Caco-2 (cell line): ENCODE results near the gene RBL2. TPM values are rescaled to one million over a fixed set of nuclear protein-coding genes. Genes with fewer than 3 reads are reported as not detected.
A peak's percentile ranks its signal among the peaks of the same experiment; 100 is the strongest.

Experiments
- BruUV-seq: library from RNA; stranded (reverse); fragments of 400-500 nt; replicated peaks from 2 replicates; lab custom pipeline; 2021; lab: Mats Ljungman, UMichigan
- CTCF ChIA-PET: fragments of 300-600 bp; sonication (Branson Sonifier 250); formaldehyde crosslinking; loops from one replicate; lab custom pipeline; 2022; ENCODE audit warnings: antibody characterized with exemption; lab: Charles Lee
- POLR2A ChIA-PET: fragments of 300-600 bp; sonication (Branson Sonifier 250); formaldehyde crosslinking; loops from one replicate; lab custom pipeline; 2022; ENCODE audit warnings: antibody characterized with exemption; lab: Charles Lee
- DNase-seq, 2 experiments: peaks; one replicate each; pipeline versions ENCODE4 v3.0.0 to v3.0.0-alpha.2; 2020 to 2022
- H3K27me3 ChIP-seq: replicated peaks from 2 replicates; pipeline ENCODE4 v1.6.0; 2011; ENCODE audit warnings: low read length; ENCODE audit not compliant: control insufficient read depth, insufficient read depth
- H3K36me3 ChIP-seq: 2 replicates; pipeline ENCODE4 v1.5.1; 2011; ENCODE audit warnings: low read length; ENCODE audit not compliant: control insufficient read depth, insufficient read depth
- H3K4me1 ChIP-seq: fragments of 250-450 bp; sonication (Bioruptor Pico); 2 replicates; pipeline ENCODE4 v1.5.1; 2020; ENCODE audit warnings: mild to moderate bottlenecking
- H3K4me3 ChIP-seq: 2 replicates; pipeline ENCODE4 v1.5.1; 2011; ENCODE audit warnings: low read depth, mild to moderate bottlenecking, control low read depth, low read length
- H3K9me3 ChIP-seq: fragments of 250-450 bp; sonication (Bioruptor Pico); 2 replicates; pipeline ENCODE4 v1.5.1; 2020; ENCODE audit warnings: mild to moderate bottlenecking, moderate library complexity
- H3K27ac Mint-ChIP-seq: one replicate; pipeline ENCODE4 v1.8.0; 2022; ENCODE audit warnings: mixed read lengths; ENCODE audit not compliant: unreplicated experiment
- H3K27me3 Mint-ChIP-seq: one replicate; pipeline ENCODE4 v1.8.0; 2022; ENCODE audit warnings: mixed read lengths; ENCODE audit not compliant: insufficient read depth, unreplicated experiment
- H3K36me3 Mint-ChIP-seq: one replicate; pipeline ENCODE4 v1.8.0; 2022; ENCODE audit warnings: mild to moderate bottlenecking, mixed read lengths; ENCODE audit not compliant: insufficient read depth, unreplicated experiment
- H3K4me1 Mint-ChIP-seq: one replicate; pipeline ENCODE4 v1.8.0; 2022; ENCODE audit warnings: low read depth, mixed read lengths; ENCODE audit not compliant: unreplicated experiment
- H3K4me3 Mint-ChIP-seq: one replicate; pipeline ENCODE4 v1.8.0; 2022; ENCODE audit warnings: mild to moderate bottlenecking, moderate library complexity, mixed read lengths; ENCODE audit not compliant: unreplicated experiment
- H3K9me3 Mint-ChIP-seq: one replicate; pipeline ENCODE4 v1.8.0; 2022; ENCODE audit warnings: mixed read lengths; ENCODE audit not compliant: unreplicated experiment
- intact Hi-C: fragments of 100-400 bp; cut with micrococcal nuclease; formaldehyde crosslinking; loops from one replicate; pipeline ENCODE4 v1.10.0; 2022; ENCODE audit not compliant: unreplicated experiment
- total RNA-seq: library from RNA; stranded (reverse); gene quantifications from 2 replicates; pipeline ENCODE4 v1.2.3, GENCODE V29; 2022
- TF ChIP-seq, protein P1 (sequence below), 2 experiments: fragments of 200-600 bp in 1 of 2; IDR thresholded peaks; 1 replicate in 1 of 2; 2 replicates in 1 of 2; pipeline versions ENCODE4 v1.5.1 to v1.8.0; 2011 to 2022; ENCODE audit warnings: antibody characterized with exemption in 1 of 2, control low read depth in 1 of 2, inconsistent platforms in 1 of 2, low read depth in 1 of 2, low read length in 1 of 2, mild to moderate bottlenecking in 1 of 2, moderate library complexity in 1 of 2; ENCODE audit not compliant: insufficient read depth in 1 of 2, severe bottlenecking in 1 of 2, unreplicated experiment in 1 of 2

RBL2 gene
- total RNA-seq, 1 experiment from 2014 or later = 55.3 TPM

DNA sequence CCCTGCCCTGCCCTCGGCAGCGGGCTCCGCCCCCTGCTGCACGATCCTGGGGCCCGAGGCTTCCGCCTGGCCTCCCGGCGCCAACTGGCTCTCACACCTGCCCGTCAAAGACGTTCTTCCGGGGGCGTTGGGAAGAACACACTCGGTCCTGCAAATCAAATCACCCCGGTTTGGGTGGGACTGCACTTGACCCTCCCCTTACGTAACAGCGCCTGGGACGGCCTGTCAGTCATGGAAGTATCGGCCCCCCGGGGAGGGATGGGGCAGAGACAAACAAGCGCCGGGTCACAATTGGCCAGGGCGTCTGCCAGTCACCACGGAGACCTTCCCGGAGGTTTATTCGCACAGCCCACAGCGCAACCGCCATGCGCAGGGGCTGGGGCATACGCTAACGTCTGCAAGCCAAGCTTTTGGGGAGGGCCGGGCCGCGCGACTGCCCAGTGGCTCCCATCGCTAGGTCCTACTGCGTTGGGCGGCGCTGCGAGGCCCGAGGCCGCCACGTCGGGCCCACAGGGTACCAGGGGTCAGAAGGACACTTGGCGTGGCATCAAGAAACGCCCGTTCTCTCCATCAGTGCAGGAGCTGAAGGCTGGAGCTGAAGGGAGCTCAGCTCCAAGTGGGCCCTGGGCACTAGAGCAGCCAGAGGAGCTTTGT, 69.1 kb downstream of the RBL2 start:
- Mint-ChIP-seq H3K27me3 (no peaks in the 10 kb centered on the region), H3K36me3 (peaks cover 49% of the 10 kb centered on the region), H3K4me3 (peak overlapping the region; percentile 93), H3K4me1 (peaks cover 27% of the 10 kb centered on the region), H3K9me3 (no peaks in the 10 kb centered on the region), H3K27ac (peak overlapping the region; percentile 93)
- H3K4me3 ChIP-seq = peak overlapping the region; percentile 89
- CTCF ChIA-PET = interaction anchor here (0.6 to 2.2 kb wide), 4 partner anchors 8 to 205 kb away, joined by 3 to 10 read pairs (median 4); no protein-coding TSS in a partner anchor
- TF ChIP-seq, protein P1, sequence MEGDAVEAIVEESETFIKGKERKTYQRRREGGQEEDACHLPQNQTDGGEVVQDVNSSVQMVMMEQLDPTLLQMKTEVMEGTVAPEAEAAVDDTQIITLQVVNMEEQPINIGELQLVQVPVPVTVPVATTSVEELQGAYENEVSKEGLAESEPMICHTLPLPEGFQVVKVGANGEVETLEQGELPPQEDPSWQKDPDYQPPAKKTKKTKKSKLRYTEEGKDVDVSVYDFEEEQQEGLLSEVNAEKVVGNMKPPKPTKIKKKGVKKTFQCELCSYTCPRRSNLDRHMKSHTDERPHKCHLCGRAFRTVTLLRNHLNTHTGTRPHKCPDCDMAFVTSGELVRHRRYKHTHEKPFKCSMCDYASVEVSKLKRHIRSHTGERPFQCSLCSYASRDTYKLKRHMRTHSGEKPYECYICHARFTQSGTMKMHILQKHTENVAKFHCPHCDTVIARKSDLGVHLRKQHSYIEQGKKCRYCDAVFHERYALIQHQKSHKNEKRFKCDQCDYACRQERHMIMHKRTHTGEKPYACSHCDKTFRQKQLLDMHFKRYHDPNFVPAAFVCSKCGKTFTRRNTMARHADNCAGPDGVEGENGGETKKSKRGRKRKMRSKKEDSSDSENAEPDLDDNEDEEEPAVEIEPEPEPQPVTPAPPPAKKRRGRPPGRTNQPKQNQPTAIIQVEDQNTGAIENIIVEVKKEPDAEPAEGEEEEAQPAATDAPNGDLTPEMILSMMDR (IDR thresholded peaks at IDR 0.05; ENCODE audit: insufficient read depth in 1 of 2, low read depth in 1 of 2, low read length in 1 of 2, severe bottlenecking in 1 of 2, unreplicated experiment in 1 of 2) = no peak
- no peaks in the 10 kb centered on the region for H3K27me3 ChIP-seq
- H3K36me3 ChIP-seq = no peaks in the 10 kb centered on the region
- BruUV-seq = no TSS peak
- POLR2A ChIA-PET = interaction anchor here (1.0 to 1.3 kb wide), 3 partner anchors 10 to 68 kb away, joined by 3 to 7 read pairs (median 4); no protein-coding TSS in a partner anchor
- peaks cover 24% of the 10 kb centered on the region for H3K4me1 ChIP-seq
- DNase-seq = peak; percentile 100
- intact Hi-C loops = loop anchor here (1.0 to 2.0 kb wide), 2 partner anchors 8 to 69 kb away; partner anchors contain the start of gene RBL2
- H3K9me3 ChIP-seq = no peaks in the 10 kb centered on the region

DNA sequence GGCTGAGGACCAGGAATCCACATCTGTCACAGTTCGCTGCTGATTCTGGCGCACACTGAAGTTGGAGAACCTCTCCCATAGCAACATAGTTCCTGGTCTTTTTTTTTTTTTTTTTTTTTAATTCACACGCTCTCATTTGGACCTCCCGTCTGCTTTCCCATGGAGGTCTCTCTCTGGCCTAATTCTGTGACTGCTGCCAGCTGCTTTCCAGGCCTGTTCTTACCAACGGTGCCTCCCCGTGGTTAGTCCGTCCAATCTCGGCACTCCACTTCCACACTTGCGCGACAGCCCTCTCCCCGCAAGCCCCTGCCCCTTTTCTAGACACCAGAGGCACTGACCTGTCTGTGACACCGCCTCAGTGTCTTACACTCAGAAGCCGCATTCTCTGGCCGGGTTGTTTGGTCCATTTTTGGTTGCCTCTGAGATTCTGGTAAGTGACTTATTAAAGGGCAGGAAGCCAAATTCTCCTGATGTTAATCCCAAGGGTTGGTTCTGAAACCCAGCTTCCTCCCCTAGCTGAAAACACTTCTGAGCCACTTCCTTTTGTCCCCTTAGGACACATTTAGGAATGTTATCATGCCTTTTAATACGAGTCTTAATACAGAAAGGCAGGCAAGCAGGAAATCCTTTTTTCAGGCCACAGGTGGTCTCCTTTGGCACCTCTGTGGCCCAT, 69.9 kb downstream of the RBL2 start:
- CTCF ChIA-PET = interaction anchor here (0.6 to 2.2 kb wide), 3 partner anchors 46 to 206 kb away, joined by 4 to 10 read pairs (median 4); no protein-coding TSS in a partner anchor
- Mint-ChIP-seq H3K9me3 (no peaks in the 10 kb centered on the region), H3K27ac (peak overlapping the region; percentile 93), H3K4me1 (peaks cover 27% of the 10 kb centered on the region), H3K4me3 (peak overlapping the region; percentile 93), H3K36me3 (peaks cover 42% of the 10 kb centered on the region), H3K27me3 (no peaks in the 10 kb centered on the region)
- Histone ChIP-seq H3K27me3 (no peaks in the 10 kb centered on the region), H3K9me3 (no peaks in the 10 kb centered on the region), H3K36me3 (no peaks in the 10 kb centered on the region), H3K4me3 (peak overlapping the region; percentile 48), H3K4me1 (peaks cover 24% of the 10 kb centered on the region)
- intact Hi-C loops = loop anchor here (1.0 to 2.0 kb wide), 2 partner anchors 7 to 69 kb away; partner anchors contain the start of gene RBL2
- DNase-seq = peak in 1 of 2 experiments; percentile 43
- TSS peak; percentile 92 for BruUV-seq
- POLR2A ChIA-PET = interaction anchor here (1.0 to 1.3 kb wide), 2 partner anchors 15 to 69 kb away, joined by 4 to 7 read pairs; no protein-coding TSS in a partner anchor
- TF ChIP-seq, protein P1 (IDR thresholded peaks at IDR 0.05; ENCODE audit: insufficient read depth in 1 of 2, low read depth in 1 of 2, low read length in 1 of 2, severe bottlenecking in 1 of 2, unreplicated experiment in 1 of 2) = no peak

DNA sequence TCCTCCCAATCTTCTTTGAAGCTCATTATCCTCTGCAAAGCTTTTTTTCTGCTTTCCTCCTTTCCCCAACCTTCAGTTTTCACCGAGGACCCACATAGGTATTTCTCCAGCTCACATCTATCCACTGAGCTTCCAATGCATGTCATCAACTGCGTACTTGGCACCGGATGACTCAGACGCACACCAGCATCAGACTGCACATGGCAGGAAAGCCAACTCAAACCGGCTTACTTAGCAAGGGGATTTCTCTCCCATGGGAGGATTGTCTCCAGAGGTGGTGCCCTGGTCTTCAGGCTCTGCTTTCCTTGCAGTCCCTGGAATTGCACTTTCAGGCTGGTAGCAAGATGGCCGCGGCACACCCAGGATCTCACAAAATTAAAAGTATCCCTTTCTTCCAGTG, 70.4 kb downstream of the RBL2 start:
- TF ChIP-seq, protein P1 (IDR thresholded peaks at IDR 0.05; ENCODE audit: insufficient read depth in 1 of 2, low read depth in 1 of 2, low read length in 1 of 2, severe bottlenecking in 1 of 2, unreplicated experiment in 1 of 2) = no peak
- H3K27ac Mint-ChIP-seq = peak overlapping the region; percentile 93
- peaks cover 27% of the 10 kb centered on the region for H3K4me1 Mint-ChIP-seq
- Histone ChIP-seq H3K4me3 (no peak overlapping the region), H3K27me3 (no peaks in the 10 kb centered on the region), H3K36me3 (no peaks in the 10 kb centered on the region), H3K9me3 (no peaks in the 10 kb centered on the region), H3K4me1 (peaks cover 24% of the 10 kb centered on the region)
- no peak for DNase-seq
- POLR2A ChIA-PET = no interaction called here
- CTCF ChIA-PET = no interaction called here
- no TSS peak for BruUV-seq
- H3K36me3 Mint-ChIP-seq = peaks cover 37% of the 10 kb centered on the region
- H3K9me3 Mint-ChIP-seq = no peaks in the 10 kb centered on the region
- intact Hi-C loops = no loop called here
- H3K4me3 Mint-ChIP-seq = peak overlapping the region; percentile 93
- H3K27me3 Mint-ChIP-seq = no peaks in the 10 kb centered on the region
